Peyer's patch (tissue), 4 donors: ENCODE results near the gene ZNF727.
"Not testable (repeated sequence)": the region's sequence is repeated elsewhere in the genome, so short reads cannot be mapped to it uniquely, and the experiment has no call there.

Experiments
- POLR2A ChIP-seq, 2 donors: fragments of 450-650 bp; IDR thresholded peaks; one replicate each; pipeline ENCODE4 v1.5.1; 2017; ENCODE audit warnings: antibody characterized with exemption in 2 of 2, mild to moderate bottlenecking in 2 of 2, moderate library complexity in 2 of 2
- TF ChIP-seq, protein P1 (sequence below), 6 experiments: fragments of 450-650 bp in 4 of 6; fragments of 200-600 bp in 2 of 6; sonication (generic) in 1 of 6; IDR thresholded peaks; one replicate each; pipeline ENCODE4 v1.5.1; 2017 to 2019; ENCODE audit warnings: antibody characterized with exemption in 6 of 6, mild to moderate bottlenecking in 3 of 6, moderate library complexity in 1 of 6

DNA sequence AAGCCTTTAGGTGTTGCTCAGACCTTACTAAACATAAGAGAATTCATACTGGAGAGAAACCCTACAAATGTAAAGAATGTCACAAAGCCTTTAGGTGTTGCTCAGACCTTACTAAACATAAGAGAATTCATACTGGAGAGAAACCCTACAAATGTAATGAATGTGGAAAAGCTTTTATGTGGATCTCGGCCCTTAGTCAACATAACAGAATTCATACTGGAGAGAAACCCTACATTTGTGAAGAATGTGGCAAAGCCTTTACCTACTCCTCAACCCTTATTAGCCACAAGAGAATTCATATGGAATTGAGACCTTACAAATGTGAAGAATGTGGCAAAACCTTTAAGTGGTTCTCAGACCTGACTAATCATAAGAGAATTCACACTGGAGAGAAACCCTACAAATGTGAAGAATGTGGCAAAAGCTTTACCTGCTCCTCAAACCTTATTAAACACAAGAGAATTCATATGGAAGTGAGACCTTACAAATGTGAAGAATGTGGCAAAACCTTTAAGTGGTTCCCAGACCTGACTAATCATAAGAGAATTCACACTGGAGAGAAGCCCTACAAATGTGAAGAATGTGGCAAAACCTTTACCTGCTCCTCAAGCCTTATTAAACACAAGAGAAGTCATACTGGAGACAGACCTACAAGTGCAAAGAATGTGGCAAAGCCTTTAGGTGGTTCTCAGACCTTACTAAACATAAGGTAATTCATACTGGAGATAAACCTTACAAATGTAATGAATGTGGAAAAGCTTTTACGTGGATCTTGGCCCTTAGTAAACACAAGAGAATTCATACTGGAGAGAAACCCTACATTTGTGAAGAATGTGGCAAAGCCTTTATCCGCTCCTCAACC, 32.8 kb downstream of the ZNF727 start:
- TF ChIP-seq, protein P1, sequence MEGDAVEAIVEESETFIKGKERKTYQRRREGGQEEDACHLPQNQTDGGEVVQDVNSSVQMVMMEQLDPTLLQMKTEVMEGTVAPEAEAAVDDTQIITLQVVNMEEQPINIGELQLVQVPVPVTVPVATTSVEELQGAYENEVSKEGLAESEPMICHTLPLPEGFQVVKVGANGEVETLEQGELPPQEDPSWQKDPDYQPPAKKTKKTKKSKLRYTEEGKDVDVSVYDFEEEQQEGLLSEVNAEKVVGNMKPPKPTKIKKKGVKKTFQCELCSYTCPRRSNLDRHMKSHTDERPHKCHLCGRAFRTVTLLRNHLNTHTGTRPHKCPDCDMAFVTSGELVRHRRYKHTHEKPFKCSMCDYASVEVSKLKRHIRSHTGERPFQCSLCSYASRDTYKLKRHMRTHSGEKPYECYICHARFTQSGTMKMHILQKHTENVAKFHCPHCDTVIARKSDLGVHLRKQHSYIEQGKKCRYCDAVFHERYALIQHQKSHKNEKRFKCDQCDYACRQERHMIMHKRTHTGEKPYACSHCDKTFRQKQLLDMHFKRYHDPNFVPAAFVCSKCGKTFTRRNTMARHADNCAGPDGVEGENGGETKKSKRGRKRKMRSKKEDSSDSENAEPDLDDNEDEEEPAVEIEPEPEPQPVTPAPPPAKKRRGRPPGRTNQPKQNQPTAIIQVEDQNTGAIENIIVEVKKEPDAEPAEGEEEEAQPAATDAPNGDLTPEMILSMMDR (IDR thresholded peaks at IDR 0.05): not testable (repeated sequence)
- not testable (repeated sequence) for TF ChIP-seq POLR2A (IDR thresholded peaks at IDR 0.05)
